HG03432 (cell line): Measurements from ENCODE around the gene TRIM17.

Experiments
- ATAC-seq: cut with Tn5 transposase; IDR thresholded peaks from one replicate; pipeline ENCODE4 v1.9.1; 2021; ENCODE audit warnings: mild to moderate bottlenecking, moderate library complexity; ENCODE audit not compliant: unreplicated experiment

The TRIM17 gene

GRCh38 chr1:228417483-228418203, 982 bp upstream of the TRIM17 start:
- ATAC-seq = no peak

DNA sequence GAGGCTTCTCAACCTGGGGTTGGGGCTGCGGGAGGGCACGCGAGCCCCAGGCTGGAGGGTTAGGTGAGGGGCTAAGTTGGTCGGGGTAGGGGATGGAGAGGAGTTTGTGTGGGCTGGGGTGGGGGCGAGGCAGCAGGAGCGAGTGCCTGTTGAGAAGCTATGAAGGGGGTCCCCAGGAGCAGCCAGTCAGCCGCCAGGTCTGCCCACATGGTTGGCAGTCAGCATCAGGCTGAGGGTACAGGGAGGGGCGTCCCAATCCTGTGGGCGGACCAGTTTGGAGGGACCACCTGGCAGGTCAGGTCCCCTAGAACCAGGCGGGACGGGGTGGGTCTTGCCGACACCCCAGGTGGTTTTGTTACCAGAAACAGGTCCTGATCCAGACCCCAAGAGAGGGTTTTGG, 400 bp upstream of the TRIM17 start:
- no peak for ATAC-seq

DNA sequence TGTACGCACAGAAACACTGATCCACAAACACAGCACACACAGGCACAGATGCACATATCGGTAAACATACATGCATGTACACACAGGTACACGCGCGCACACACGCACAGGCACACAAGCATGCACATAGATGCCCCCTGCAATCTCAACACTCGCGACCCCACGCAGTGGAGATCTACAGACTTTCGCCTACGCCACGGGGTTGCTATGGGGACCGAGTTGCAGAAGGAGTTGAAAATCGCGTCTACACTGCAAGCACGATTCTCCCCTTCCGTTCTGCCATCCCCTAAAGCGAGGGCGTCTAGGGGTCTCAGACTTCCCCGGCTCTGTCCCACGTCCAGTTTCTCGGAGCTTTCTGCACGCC, 826 bp downstream of the TRIM17 start:
- no peak for ATAC-seq

- ATAC-seq = no peak
These were observed 1.4 kb downstream of the TRIM17 start for GRCh38 chr1:228415221-228415620.

GRCh38 chr1:228414511-228415211, 2.0 kb downstream of the TRIM17 start:
- no peak for ATAC-seq

GRCh38 chr1:228413241-228414010, 3.2 kb downstream of the TRIM17 start:
- no peak for ATAC-seq

GRCh38 chr1:228411548-228412430, 4.9 kb downstream of the TRIM17 start:
- no peak for ATAC-seq

DNA sequence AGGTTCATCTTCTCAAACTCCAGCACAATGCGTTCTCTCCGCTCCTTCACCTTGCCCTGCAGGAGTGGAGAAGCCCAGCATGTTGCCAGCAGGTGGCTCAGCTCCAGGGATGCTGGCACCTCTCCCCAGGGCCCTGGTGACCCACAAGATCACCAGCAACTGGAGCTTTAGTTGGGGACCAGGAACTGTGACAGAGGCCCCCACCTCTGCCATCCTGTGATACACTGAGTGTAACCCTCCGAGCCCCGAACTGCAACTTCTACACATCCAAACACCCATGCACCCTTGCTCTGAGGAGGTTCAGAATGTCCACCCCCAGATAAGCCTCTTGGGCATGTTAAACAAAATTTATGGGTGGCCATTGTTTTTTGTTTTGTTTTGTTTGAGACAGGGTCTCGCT, 5.5 kb downstream of the TRIM17 start:
- ATAC-seq = no peak

- no peak for ATAC-seq
These were observed 6.0 kb downstream of the TRIM17 start for GRCh38 chr1:228410671-228411070.

- no peak for ATAC-seq
These were observed 6.6 kb downstream of the TRIM17 start for GRCh38 chr1:228410015-228410414.

GRCh38 chr1:228408869-228409805, 7.5 kb downstream of the TRIM17 start:
- ATAC-seq = no peak

- ATAC-seq = no peak
These were observed 8.4 kb downstream of the TRIM17 start for GRCh38 chr1:228408041-228408868.

GRCh38 chr1:228407106-228408040, 9.3 kb downstream of the TRIM17 start:
- ATAC-seq = no peak

DNA sequence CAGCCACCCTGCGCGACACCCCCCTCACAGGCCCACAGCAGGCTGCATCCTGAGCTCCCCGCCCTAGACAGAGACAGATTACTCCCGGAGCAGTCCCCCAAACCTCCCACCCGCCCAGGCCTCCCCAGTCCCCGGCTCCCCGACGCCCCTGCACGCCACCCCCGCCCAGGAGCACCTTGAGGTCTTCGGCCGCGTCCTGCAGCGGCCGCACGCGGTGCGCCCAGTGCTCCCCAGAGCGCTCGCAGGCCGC, 10.8 kb downstream of the TRIM17 start:
- ATAC-seq = no peak

GRCh38 chr1:228405200-228405978, 11.3 kb downstream of the TRIM17 start:
- no peak for ATAC-seq

GRCh38 chr1:228404107-228404720, 12.4 kb downstream of the TRIM17 start:
- ATAC-seq = no peak

DNA sequence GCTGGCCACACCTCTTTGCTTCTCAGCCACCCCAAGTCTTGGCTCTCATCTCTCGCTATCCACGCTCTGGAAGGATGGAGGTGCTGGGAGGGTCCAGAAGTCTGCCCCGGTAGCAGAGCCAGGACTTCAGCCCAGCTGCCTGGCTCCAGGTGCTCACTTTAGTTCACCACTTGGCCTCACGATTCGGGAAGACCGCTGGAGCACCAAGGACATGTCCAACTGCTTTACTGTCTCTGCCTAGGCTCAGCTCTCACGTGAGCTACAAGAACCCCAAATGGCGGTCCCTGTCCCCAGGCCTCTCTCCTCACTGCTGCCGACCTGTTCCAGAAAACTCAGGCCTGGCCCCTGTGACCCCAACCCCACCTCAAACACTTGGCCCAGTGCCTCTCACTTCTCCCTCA, 13.4 kb downstream of the TRIM17 start:
- no peak for ATAC-seq
